ENCODE measurements around the gene MON1A. TPM values are rescaled to one million over a fixed set of nuclear protein-coding genes. Genes with fewer than 3 reads are reported as not detected.

Gene MON1A, protein sequence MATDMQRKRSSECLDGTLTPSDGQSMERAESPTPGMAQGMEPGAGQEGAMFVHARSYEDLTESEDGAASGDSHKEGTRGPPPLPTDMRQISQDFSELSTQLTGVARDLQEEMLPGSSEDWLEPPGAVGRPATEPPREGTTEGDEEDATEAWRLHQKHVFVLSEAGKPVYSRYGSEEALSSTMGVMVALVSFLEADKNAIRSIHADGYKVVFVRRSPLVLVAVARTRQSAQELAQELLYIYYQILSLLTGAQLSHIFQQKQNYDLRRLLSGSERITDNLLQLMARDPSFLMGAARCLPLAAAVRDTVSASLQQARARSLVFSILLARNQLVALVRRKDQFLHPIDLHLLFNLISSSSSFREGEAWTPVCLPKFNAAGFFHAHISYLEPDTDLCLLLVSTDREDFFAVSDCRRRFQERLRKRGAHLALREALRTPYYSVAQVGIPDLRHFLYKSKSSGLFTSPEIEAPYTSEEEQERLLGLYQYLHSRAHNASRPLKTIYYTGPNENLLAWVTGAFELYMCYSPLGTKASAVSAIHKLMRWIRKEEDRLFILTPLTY
- total RNA-seq = 1 to 10 TPM; 7.5 to 8.3 TPM

DNA sequence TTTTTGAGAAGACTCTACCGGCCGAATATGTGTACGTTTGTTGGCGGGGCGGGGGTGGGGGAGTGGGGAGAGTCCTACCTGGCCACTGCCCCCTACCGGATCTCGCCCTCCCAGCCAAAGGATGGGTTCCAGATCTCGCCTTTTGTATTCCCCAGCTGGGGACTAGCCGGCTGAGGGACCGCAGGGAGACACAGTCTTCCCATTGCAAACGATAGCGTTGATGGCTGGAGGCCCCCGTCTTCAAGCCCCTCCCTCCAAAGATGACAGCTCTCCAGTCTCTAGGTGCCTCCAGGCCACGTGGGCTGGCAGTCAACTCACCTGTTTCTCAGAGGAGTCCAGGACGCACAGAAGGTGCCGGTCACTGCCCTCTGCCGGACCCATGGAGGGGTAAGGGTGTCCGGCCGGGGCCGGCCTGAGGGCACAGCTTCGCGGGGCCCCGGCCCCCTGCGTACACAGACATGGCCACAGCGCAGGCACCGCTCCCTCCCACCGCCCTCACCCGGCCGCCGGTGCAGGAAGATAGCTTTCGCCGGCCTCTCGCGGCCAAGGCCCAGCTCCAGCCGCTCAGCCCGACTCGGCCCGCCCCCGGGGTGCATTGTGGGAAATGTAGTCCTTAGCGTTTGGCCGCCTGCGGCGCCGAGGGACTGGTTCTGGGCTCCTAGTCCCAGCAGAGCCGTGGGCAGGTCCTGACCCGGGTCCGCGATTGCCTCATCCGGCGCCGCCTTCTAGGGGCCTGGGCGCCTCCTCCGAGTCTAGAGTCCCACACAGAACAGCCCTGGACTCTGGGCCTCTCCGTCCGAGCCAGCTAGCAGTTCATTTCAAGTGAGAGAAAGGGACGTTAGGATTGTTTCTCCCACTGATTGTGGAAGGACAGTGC, at the start of gene MON1A:
Gene MON1A, minus strand, starts transcription at position 521 of the 877 bp plus-strand sequence. CDS start 16,465 bp downstream, outside the sequence.
- POLR2A ChIA-PET = interaction anchor here (0.5 to 1.5 kb wide), 4 partner anchors 9 to 68 kb away, joined by 3 to 8 read pairs (median 5); partner anchors contain the start of gene RBM6
- no peaks in the 10 kb centered on the region for H3K36me3 Mint-ChIP-seq (ENCODE audit: low read depth)
- H3K9me3 Mint-ChIP-seq (ENCODE audit: low read depth) = no peaks in the 10 kb centered on the region

DNA sequence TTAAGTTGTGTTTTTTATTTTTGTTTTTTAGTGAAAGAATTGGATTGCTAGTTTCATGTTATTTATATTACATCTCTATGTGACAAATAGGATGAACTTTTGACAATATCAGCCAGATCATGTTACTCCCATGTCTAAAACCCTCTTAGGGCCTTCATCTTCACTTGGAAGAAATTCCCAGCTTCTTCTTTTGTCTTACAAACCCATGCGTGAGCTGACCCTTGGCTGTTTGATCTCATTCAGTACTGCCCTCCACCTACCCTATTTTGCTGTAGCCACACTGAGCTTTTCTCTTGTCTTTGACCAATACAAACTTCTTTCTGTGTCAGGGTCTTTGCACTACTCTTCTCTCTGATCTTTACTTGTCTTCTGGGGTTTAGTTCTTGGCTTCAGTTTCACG, 47.3 kb upstream of the MON1A start:
- H3K9me3 Mint-ChIP-seq (ENCODE audit: low read depth) = no peaks in the 10 kb centered on the region
- ATAC-seq (no peak), DNase-seq (no peak)
- intact Hi-C loops (cut with DNase I, micrococcal nuclease) = no loop called here
- H3K4me3 Mint-ChIP-seq = no peak overlapping the region
- H3K27me3 Mint-ChIP-seq = no peaks in the 10 kb centered on the region
- H3K4me1 Mint-ChIP-seq = no peaks in the 10 kb centered on the region
- CTCF ChIA-PET = no interaction called here
- POLR2A ChIA-PET = no interaction called here
- peaks cover 19% of the 10 kb centered on the region for H3K36me3 Mint-ChIP-seq (ENCODE audit: low read depth)
- no peak overlapping the region for H3K27ac Mint-ChIP-seq

More for the DNA sequence above, at the start of gene MON1A:
- Mint-ChIP-seq H3K27ac (peak within 1 kb of the TSS; percentile 90), H3K4me1 (peaks cover 19% of the 10 kb centered on the region), H3K27me3 (no peaks in the 10 kb centered on the region), H3K4me3 (peak within 1 kb of the TSS; percentile 85)
- ATAC-seq = peak; percentile 97
- intact Hi-C loops (cut with DNase I, micrococcal nuclease) = loop anchor here (1.0 to 10.0 kb wide), 8 partner anchors 11 to 500 kb away; partner anchors contain the start of genes RBM6 (in 2 of the 2), CYB561D2 (in 1 of the 2), IP6K1 (in 1 of the 2) and NICN1 (in 1 of the 2)
- CTCF ChIA-PET = interaction anchor here (0.7 to 2.1 kb wide), 10 partner anchors 9 to 1509 kb away, joined by 3 to 9 read pairs (median 4); no protein-coding TSS in a partner anchor
- DNase-seq = peak; percentile 92

DNA sequence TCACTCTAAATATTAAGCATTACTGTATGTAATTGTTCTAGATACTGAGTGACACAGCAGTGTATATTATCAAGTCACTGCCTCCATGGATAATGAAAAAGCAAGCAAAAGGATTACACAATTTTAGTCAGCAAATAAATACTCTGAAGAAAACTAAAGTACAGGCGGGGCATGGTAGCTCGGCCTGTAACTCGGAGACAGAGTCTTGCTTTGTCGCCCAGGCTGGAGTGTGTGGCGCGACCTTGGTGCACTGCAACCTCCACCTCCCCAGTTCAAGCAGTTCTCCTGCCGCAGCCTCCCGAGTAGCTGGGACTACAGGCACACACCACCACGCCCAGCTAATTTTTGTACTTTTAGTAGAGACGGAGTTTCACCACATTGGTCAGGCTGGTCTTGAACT, 43.0 kb upstream of the MON1A start:
- ChIA-PET POLR2A (no interaction called here), CTCF (interaction anchor here (0.5 kb wide), 1 partner anchor 19 kb away, joined by 3 read pairs; no protein-coding TSS in a partner anchor)
- no peaks in the 10 kb centered on the region for H3K4me1 Mint-ChIP-seq

DNA sequence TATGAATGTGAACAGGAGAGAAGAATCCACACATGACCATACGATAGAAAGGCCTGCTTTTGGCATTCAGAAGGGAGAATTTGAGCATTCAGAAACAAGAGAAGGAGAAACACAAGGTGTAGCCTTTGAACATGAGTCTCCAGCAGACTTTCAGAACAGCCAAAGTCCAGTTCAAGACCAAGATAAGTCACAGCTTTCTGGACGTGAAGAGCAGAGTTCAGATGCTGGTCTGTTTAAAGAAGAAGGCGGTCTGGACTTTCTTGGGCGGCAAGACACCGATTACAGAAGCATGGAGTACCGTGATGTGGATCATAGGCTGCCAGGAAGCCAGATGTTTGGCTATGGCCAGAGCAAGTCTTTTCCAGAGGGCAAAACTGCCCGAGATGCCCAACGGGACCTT, 38.7 kb upstream of the MON1A start:
- no peak overlapping the region for H3K4me3 Mint-ChIP-seq
- H3K27ac Mint-ChIP-seq = no peak overlapping the region
- H3K27me3 Mint-ChIP-seq = no peaks in the 10 kb centered on the region
- POLR2A ChIA-PET = no interaction called here
- peaks cover 20% of the 10 kb centered on the region for H3K36me3 Mint-ChIP-seq (ENCODE audit: low read depth)
- intact Hi-C loops (cut with DNase I, micrococcal nuclease) = no loop called here
- CTCF ChIA-PET = no interaction called here
- H3K9me3 Mint-ChIP-seq (ENCODE audit: low read depth) = no peaks in the 10 kb centered on the region
- H3K4me1 Mint-ChIP-seq = no peaks in the 10 kb centered on the region
- no peak for DNase-seq
- no peak for ATAC-seq

More for the DNA sequence above, 43.0 kb upstream of the MON1A start:
- Mint-ChIP-seq H3K27ac (no peak overlapping the region), H3K9me3 (ENCODE audit: low read depth) (no peaks in the 10 kb centered on the region), H3K4me3 (no peak overlapping the region), H3K36me3 (ENCODE audit: low read depth) (peaks cover 15% of the 10 kb centered on the region), H3K27me3 (no peaks in the 10 kb centered on the region)
- intact Hi-C loops (cut with DNase I, micrococcal nuclease) = no loop called here
- ATAC-seq (no peak), DNase-seq (no peak)

DNA sequence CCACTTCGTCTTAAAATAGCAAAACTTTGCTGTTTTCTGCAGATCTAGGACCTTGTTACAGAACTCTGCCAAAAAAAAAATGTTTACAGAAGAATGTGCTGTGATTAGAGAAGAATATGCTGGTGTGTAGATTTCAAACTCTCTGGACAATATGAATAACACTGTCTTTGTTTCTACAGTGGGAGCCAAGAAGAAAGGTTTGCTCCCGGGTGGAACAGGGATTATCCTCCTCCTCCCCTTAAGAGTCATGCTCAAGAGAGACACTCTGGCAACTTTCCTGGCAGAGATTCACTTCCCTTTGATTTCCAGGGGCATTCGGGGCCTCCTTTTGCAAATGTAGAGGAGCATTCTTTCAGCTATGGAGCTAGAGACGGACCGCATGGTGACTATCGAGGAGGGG, 37.7 kb upstream of the MON1A start:
- intact Hi-C loops (cut with DNase I, micrococcal nuclease) = no loop called here
- Mint-ChIP-seq H3K4me1 (no peaks in the 10 kb centered on the region), H3K9me3 (ENCODE audit: low read depth) (no peaks in the 10 kb centered on the region), H3K27ac (no peak overlapping the region), H3K27me3 (no peaks in the 10 kb centered on the region), H3K36me3 (ENCODE audit: low read depth) (peaks cover 12% of the 10 kb centered on the region), H3K4me3 (no peak overlapping the region)
- ATAC-seq (no peak), DNase-seq (no peak)
- ChIA-PET CTCF (no interaction called here), POLR2A (no interaction called here)

DNA sequence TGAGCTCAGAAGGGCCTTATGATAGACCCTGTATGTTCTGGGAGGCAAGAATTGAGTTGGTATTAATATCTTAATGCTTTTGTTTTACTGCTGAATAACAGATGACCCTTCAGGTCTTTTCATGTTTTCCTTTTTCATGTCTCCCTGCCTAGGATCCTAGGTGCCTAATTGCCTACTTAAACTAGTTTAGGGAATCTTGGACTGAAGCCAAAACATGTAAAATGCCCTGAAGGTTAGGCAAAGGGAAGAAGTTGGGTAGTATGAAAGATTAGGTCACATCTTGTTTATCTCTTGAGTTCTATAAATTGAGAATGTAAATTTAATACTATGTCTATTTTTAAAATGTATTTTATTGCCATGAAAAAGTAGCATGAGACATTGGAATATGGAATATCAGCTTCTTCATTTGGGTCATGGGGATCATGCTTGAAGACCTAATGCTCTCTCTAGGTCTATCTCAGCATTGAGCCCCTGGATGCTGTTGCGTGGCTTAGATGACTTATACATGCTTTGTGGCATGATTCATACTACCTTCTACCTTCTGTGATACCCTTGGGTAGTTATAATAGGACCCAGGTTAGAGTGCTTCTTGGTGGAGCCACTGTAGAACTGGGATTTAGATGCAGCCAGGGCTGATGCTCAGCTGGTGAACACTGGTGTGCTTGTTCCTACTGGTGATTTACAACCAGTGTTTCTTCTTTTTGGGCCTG, 36.8 kb upstream of the MON1A start:
- H3K4me1 Mint-ChIP-seq = no peaks in the 10 kb centered on the region
- H3K36me3 Mint-ChIP-seq (ENCODE audit: low read depth) = peaks cover 12% of the 10 kb centered on the region
- no peaks in the 10 kb centered on the region for H3K27me3 Mint-ChIP-seq
- H3K4me3 Mint-ChIP-seq = no peak overlapping the region
- ATAC-seq (peak; percentile 65), DNase-seq (no peak)
- H3K27ac Mint-ChIP-seq = no peak overlapping the region
- POLR2A ChIA-PET = no interaction called here
- CTCF ChIA-PET = interaction anchor here (0.7 kb wide), 1 partner anchor 33 kb away, joined by 3 read pairs; no protein-coding TSS in a partner anchor
- H3K9me3 Mint-ChIP-seq (ENCODE audit: low read depth) = no peaks in the 10 kb centered on the region
- intact Hi-C loops (cut with DNase I, micrococcal nuclease) = no loop called here

DNA sequence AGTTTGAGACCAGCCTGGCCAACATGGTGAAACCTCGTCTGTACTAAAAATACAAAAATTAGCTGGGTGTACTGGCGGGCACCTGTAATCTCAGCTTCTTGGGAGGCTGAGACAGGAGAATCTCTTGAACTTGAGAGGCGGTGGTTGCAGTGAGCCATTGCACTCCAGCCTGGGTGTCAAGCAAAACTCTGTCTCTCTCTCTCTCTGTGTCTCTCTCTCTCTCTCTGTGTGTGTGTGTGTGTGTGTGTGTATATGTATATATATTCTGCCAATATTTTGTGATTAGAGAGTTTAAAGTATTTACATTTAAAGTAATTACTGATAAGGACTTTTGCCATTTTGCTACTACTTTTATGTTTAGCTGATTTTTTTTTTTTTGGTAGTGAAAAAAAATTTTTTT, 26.0 kb upstream of the MON1A start:
- POLR2A ChIA-PET = interaction anchor here (0.7 to 0.9 kb wide), 2 partner anchors 15 to 128 kb away, joined by 5 to 7 read pairs; partner anchors contain the start of gene RBM6
- no peak overlapping the region for H3K27ac Mint-ChIP-seq
- H3K27me3 Mint-ChIP-seq = no peaks in the 10 kb centered on the region

DNA sequence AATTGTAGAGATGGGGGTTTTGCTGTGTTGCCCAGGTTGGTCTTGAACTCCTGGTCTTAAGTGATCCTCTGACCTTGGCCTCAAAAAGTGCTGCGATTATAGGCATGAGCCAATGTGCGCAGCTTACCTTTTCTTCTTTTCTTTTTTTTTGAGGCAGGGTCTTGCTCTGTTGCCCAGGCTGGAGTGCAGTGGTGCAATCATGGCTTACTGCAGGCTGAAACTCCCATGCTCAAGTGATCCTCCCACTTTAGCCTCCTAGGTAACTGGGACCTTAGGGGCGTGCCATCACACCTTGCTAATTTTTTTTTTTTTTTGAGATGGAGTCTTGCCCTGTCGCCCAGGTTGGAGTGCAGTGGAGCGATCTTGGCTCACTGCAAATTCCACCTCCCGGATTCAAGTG, 23.3 kb upstream of the MON1A start:
- Mint-ChIP-seq H3K4me3 (no peak overlapping the region), H3K36me3 (ENCODE audit: low read depth) (peaks cover 2% of the 10 kb centered on the region), H3K27ac (no peak overlapping the region), H3K9me3 (ENCODE audit: low read depth) (no peaks in the 10 kb centered on the region), H3K27me3 (no peaks in the 10 kb centered on the region), H3K4me1 (peaks cover 28% of the 10 kb centered on the region)
- intact Hi-C loops (cut with DNase I, micrococcal nuclease) = no loop called here
- ATAC-seq (no peak), DNase-seq (no peak)
- CTCF ChIA-PET = interaction anchor here (0.6 kb wide), 1 partner anchor 345 kb away, joined by 3 read pairs; no protein-coding TSS in a partner anchor
- POLR2A ChIA-PET = no interaction called here

More for the DNA sequence above, 26.0 kb upstream of the MON1A start:
- no peaks in the 10 kb centered on the region for H3K9me3 Mint-ChIP-seq (ENCODE audit: low read depth)
- no peak for DNase-seq
- peaks cover 4% of the 10 kb centered on the region for H3K36me3 Mint-ChIP-seq (ENCODE audit: low read depth)
- no peak overlapping the region for H3K4me3 Mint-ChIP-seq
- ATAC-seq = no peak
- peaks cover 25% of the 10 kb centered on the region for H3K4me1 Mint-ChIP-seq
- CTCF ChIA-PET = interaction anchor here (1.1 kb wide), 1 partner anchor 20 kb away, joined by 3 read pairs; no protein-coding TSS in a partner anchor
- intact Hi-C loops (cut with DNase I, micrococcal nuclease) = no loop called here

DNA sequence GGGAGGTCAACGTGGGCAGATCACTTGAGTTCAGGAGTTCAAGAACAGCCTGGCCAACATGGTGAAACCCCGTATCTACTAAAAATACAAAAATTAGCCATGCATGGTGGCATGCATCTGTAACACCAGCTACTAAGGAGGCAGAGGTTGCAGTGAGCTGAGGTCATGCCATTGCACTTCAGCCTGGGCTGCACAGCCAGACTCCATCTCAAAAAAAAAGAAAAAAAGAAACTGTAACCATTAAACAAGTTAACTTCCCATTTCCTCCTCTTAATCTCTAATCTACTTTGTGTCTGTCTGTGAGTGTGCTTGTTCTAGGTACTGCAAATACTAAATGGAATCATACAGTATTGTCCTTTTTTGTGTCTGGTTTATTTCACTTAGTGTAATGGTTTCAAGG, 13.0 kb upstream of the MON1A start:
- Mint-ChIP-seq H3K27ac (peak overlapping the region; percentile 60), H3K9me3 (ENCODE audit: low read depth) (peaks cover 3% of the 10 kb centered on the region), H3K4me1 (peaks cover 34% of the 10 kb centered on the region), H3K4me3 (peak overlapping the region; percentile 24), H3K36me3 (ENCODE audit: low read depth) (peaks cover 22% of the 10 kb centered on the region), H3K27me3 (no peaks in the 10 kb centered on the region)
- ATAC-seq (no peak), DNase-seq (no peak)
- intact Hi-C loops (cut with DNase I, micrococcal nuclease) = loop anchor here (5.0 kb wide), 2 partner anchors 145 to 295 kb away; partner anchors contain the start of genes GNAI2 (in 1 of the 2) and RBM5 (in 1 of the 2)
- ChIA-PET CTCF (interaction anchor here (0.7 kb wide), 1 partner anchor 86 kb away, joined by 3 read pairs; no protein-coding TSS in a partner anchor), POLR2A (no interaction called here)

DNA sequence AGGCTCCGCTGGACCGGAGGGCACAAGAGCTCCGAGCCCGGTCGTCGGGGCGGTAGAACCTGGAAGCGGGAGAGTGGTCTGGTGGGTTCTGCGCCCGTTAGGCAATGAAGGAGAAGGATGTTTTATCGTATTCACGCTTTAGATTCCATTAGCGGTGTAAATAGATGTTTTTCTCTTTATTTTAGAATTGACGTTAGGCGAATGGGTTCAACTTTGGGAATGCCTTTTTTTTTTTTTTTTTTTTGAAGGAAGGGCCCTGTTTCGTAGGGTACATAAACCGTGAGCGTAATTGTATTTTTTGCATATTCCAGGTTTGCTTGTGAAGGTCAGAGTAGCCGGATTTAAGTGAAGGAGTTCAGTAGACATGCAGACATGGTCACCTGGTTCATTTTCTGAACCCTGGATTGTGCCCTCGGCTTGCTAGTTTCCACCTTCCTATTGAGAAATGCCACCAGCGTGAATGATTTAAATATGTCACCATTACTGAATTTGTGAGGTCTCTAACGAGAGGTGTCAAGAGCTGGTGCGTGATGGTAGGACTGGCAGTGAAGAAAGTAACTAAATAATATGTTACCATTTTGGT, 11.1 kb upstream of the MON1A start:
- intact Hi-C loops (cut with DNase I, micrococcal nuclease) = loop anchor here (1.0 to 5.0 kb wide), 11 partner anchors 11 to 918 kb away; partner anchors contain the start of genes MON1A (in 2 of the 2), RBM5 (in 2 of the 2), APEH (in 1 of the 2) and GNAI2 (in 1 of the 2)
- Mint-ChIP-seq H3K27ac (peak overlapping the region; percentile 91), H3K27me3 (no peaks in the 10 kb centered on the region), H3K4me3 (peak overlapping the region; percentile 98), H3K9me3 (ENCODE audit: low read depth) (peaks cover 3% of the 10 kb centered on the region), H3K4me1 (peaks cover 24% of the 10 kb centered on the region), H3K36me3 (ENCODE audit: low read depth) (peaks cover 14% of the 10 kb centered on the region)
- peak; percentile 11 for DNase-seq
- ChIA-PET CTCF (interaction anchor here (0.7 to 1.6 kb wide), 5 partner anchors 11 to 401 kb away, joined by 3 to 5 read pairs (median 3); partner anchors contain the start of gene MON1A), POLR2A (interaction anchor here (0.6 to 1.6 kb wide), 7 partner anchors 11 to 1015 kb away, joined by 3 to 8 read pairs (median 3); partner anchors contain the start of genes MON1A and TRAIP)
- ATAC-seq = no peak

All from activated CD4-positive, alpha-beta T cell treated with anti-CD3 and anti-CD28 coated beads for 36 hours (primary cell).